Ammon's horn (tissue), 1 donor: ENCODE data around the gene PLEKHA5.
A peak's percentile ranks its signal among the peaks of the same experiment; 100 is the strongest.

Experiments
- DNase-seq: peaks from one replicate; pipeline ENCODE4 v3.0.0-alpha.2; 2016; ENCODE audit warnings: low spot score

Gene PLEKHA5

DNA sequence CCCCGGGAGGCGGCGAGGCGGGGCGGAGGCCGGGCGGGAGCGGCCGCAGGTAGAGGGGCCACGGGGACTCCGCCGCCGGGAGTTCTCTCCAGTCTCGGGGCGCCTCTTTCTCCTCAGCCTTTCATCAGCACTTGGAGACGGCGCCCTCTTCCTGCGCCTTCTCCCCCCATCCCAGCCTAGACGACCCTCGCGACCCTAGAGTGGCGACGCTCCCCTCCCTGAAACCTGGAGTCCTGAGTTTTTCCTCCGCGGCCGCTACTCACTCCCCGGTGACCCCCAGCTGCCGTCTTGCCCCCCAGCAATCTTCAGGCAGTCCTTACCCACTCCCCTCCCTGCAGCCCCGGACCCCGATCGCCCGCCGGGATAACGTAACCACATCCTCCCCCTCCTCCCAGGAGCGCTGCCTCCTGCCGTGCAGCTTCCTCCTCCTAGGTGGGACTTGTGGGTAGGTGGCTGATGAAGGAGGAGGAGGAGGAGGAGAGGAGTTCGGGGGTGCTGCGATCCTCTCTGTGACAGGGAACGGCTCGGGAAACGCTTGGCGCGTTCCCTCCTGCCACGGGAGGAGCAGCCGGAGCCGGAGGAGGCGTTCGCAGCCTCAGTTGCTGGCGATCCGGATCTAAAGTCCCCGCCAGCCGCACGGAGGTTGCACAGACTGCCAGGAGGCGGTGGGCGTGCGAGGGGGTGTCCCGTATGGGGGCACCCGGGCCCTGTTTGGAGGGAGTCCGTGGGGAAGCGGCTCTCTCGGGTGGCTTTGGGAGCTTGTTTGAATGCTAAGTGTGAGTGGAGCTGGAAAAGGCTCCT lies 891 bp downstream of the PLEKHA5 start:
- peak; percentile 55 for DNase-seq

- peak; percentile 34 for DNase-seq
These were observed 1.5 kb downstream of the PLEKHA5 start for GRCh38 chr12:19131025-19131444.

DNA sequence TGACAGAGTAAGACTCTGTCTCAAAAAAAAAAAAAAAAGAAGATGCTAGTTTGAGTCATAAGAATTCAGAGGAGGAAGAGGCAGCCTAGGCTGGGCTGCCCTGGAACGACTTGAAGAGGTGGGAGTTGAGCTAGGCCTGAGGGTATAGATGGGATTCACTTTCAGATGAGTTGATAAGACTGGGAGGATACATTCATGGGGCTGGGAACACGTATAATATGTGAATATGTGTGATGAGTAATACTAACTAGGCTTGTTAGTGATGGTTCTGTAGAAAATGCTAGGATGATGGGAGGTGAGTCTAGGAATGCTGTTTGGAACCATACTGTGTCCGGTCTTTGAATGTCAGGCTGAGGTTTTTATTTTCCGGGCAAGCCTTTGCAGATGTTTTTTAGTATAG lies 9.0 kb downstream of the PLEKHA5 start:
- DNase-seq: no peak

DNA sequence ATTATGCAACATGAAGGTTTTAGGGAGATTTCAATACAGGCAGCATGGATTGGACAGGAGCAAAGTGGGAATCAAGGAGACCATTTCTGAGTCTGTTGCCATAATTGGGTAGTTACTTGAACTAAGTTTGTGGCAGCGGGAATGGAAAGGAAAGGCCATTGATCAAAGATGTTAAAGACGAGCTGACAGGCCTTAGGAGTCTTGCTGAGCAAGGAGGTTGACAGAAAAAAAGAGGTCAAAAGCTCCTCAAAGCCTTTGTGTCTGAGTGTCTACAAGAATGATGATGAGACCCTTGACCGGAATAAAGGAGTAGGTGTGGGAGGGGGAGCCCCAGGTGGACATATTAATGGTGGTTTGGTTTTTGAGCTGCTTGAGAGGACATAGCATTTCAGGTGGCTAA lies 9.4 kb downstream of the PLEKHA5 start:
- no peak for DNase-seq

- no peak for DNase-seq
These were observed 10.2 kb downstream of the PLEKHA5 start for GRCh38 chr12:19139615-19140194.

GRCh38 chr12:19140381-19141236 lies 11.1 kb downstream of the PLEKHA5 start:
- DNase-seq: no peak

DNA sequence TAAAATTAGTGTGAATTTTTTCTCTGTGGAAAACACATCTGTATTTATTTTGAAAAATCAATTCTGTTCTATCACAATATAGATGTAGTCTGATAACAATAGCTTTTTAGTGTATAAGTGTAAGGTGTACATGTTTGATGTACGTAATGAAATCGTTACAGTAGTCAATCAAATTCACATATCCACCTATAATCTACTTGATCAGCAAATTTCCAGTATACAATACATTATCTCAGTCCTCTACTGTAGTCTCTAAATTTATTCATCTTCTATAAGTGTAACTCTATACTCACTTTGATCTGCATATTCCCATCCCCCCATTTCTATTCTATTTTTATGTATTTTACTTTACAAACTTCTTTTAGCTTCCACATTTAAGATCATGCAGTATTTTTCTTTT lies 13.0 kb downstream of the PLEKHA5 start:
- no peak for DNase-seq

- DNase-seq: no peak
These were observed 14.8 kb downstream of the PLEKHA5 start for GRCh38 chr12:19144287-19144686.

GRCh38 chr12:19144985-19145384 lies 15.5 kb downstream of the PLEKHA5 start:
- DNase-seq: no peak

- DNase-seq: no peak
These were observed 19.3 kb downstream of the PLEKHA5 start for GRCh38 chr12:19148860-19149259.

DNA sequence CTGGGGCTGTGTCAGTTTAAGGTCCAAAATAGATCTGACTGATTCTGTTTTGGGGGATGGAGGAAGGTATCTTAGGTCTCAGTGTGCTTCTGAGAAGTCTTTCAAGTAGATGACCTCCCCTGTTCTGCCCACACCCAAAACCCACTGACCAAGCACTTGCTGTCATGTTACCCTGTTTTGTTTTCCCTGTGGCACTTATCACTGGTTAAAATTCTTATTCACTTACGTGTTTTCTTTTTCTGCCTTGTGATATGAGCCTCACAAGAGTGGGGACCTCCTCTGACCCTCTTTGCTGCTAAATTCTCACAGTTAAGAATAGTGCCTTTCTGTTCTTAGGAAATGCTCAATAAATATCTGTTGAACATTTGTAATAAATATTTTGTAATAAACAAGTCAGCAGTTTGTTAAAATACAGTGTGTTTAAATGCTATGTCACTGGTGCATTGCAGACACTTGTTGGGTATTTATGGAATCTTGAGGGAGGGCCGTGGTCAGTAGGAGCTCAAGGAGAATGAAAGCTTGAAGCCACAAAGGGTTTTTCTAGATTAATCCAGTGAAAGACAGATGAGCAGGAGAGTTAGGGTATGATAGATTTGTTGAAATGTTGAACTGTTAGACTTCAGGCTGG lies 20.9 kb downstream of the PLEKHA5 start:
- DNase-seq: no peak

DNA sequence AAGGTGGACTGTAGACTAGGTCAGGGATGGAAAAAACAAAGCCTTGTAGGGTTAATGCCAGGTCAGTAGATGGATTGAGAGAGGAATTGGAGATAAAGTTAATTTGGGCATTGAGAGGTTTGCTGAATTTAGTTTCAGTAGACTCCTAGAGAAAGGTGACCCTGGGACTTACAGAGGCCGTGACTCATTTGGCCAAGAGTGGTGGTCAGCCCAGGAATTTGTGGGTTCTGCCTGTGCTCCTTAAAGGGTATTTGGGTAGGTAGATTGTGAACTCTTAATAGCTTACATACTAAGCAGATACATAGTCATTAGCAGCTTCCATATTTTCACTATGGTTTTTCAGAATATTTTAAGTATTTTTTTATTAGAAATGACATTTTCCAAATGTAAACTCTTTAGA lies 21.8 kb downstream of the PLEKHA5 start:
- no peak for DNase-seq

- no peak for DNase-seq
These were observed 23.9 kb downstream of the PLEKHA5 start for GRCh38 chr12:19153396-19153795.

- DNase-seq: no peak
These were observed 25.2 kb downstream of the PLEKHA5 start for GRCh38 chr12:19154686-19155085.

DNA sequence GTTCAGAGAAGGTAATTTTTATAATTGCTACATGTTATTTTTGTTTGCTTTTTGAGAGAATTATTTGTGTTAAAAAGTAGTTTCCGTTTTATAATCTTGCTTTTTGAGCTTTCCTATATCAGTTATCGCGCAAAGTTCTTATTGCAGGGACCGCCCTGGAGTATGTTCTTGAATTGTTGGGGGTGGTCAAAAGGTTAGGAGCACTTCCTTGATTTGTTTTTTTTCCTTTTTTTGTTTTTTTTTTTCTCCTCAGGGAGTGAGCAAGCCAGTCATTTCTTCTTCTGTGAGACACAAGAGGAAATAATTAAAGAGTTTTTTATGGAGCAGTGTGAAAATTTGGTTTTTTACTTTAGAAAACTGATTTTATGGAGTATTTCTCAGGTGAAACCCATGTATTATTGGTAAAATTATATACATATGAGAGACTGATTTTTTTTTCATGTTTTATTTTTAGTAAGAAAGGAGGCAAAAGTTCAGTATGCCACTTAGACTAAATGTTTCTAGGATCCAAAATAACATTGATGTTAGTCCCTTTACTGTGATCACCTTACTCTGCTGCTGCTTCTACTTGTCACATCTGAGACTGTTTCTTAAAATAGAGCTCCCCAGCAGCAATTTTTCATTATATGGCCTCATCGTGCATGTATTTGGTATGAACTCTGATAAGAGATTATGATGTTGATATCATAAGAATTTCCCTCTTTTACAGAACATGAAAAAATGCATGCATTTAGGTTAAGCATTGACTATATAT lies 26.6 kb downstream of the PLEKHA5 start:
- DNase-seq: no peak

DNA sequence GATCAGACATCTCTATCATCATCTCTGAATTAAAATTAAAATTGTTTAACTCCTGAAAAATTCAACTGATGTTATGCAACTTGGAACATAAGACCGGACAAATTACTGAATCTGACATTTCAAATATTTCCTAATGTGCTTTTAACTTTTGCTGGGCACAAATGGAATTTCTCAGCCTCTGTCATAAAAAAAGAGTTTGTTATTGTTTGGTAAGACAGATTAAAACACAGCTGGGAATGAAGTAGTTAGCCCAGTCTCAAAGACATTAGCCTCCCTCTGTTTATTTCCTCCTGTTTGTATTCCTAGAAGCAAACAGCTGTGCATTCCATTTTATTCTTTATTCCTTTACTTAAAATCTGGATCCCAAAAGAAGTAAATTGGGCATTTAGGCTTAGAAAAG lies 29.4 kb downstream of the PLEKHA5 start:
- no peak for DNase-seq

- DNase-seq: no peak
These were observed 31.7 kb downstream of the PLEKHA5 start for GRCh38 chr12:19161216-19161615.

DNA sequence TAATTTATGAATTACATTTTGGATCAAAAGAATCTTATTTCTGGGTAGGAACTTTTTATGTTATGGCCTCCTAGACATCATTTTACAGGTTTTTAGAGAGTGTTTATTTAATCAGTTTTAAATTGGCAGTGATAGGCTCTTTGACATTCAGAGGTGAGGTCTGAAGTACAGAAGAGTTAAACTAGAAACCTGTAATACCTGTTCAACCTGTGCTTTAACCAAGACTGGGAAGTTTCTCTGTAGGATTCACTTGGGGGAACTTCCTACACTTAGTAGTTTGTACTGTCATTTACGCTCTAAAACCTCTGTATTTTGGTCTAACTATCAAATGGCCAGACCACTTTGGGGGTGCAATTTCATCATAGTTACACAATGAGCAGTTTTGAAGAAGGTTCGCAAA lies 35.9 kb downstream of the PLEKHA5 start:
- no peak for DNase-seq

DNA sequence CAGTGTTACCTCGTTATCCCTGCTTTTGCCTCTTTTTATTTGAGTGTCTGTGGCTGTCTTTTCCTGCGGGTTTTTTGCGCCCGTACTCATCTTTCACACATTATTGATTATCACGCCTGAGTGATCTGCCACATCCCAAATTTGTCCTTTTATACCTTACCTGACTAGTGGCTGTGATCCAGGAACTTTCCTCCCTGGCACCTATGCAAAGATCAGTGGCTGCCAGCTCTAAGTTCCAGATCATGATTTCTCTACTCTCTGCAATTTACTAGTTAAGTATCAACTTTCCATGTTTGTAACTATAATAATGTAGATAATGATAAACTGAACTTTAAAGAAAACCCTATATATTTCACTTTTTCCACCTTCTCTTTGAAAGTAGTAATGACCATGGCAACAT lies 36.9 kb downstream of the PLEKHA5 start:
- no peak for DNase-seq

DNA sequence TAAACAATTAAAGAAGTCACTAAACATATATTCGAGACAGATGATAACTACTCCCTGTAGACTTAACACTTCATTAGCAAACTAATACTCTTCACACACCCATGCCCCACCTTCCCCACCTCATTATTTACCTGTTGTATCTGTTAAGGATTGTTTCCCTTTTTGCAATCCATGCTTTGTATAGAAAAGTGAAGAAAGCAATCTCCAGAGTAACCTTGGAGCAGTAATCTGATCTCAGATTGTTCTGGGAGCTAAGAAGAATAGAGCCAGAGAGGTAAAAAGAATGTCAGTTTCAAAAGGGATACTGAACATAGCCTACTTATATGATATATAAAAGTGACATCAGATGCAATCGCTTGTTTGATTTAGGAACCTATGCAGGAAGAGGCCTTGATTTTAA lies 37.4 kb downstream of the PLEKHA5 start:
- no peak for DNase-seq

DNA sequence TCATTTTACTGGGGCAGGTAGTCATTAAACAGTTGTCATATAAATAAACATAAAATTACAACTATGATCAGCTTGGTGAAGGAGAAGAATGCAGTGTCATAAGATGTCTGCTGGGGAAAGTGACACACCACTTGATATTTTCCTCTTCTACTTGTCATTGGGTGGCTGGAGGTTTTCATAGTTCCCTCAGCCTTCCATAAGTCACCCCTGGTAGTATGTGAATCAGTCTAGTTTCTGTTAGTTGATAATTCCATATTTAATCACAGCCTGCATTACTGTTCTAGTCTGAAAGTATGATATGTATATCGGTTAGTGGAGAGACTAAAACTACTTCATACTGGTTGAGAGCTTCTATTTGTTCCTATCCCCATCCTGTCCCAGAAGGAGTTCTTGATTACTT lies 38.2 kb downstream of the PLEKHA5 start:
- no peak for DNase-seq

- no peak for DNase-seq
These were observed 39.1 kb downstream of the PLEKHA5 start for GRCh38 chr12:19168644-19169043.
